ENCODE results near the gene BLVRA.
"Not testable (repeated sequence)": the region's sequence is repeated elsewhere in the genome, so short reads cannot be mapped to it uniquely, and the experiment has no call there.

DNA sequence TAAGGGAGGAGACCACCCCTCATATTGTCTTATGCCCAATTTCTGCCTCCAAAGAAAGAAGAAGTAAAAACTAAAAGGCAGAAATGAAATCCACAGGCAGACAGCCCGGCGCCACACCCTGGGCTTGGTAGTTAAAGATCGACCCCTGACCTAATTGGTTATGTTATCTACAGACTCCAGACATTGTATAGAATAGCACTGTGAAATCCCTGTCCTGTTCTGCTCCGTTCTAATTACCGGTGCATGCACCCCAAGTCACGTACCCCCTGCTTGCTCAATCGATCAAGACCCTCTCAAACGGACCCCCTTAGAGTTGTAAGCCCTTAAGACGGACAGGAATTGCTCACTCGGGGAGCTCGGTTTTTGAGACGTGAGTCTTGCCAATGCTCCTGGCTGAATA, 66.0 kb downstream of the BLVRA start:
- TF ChIP-seq, protein P1, sequence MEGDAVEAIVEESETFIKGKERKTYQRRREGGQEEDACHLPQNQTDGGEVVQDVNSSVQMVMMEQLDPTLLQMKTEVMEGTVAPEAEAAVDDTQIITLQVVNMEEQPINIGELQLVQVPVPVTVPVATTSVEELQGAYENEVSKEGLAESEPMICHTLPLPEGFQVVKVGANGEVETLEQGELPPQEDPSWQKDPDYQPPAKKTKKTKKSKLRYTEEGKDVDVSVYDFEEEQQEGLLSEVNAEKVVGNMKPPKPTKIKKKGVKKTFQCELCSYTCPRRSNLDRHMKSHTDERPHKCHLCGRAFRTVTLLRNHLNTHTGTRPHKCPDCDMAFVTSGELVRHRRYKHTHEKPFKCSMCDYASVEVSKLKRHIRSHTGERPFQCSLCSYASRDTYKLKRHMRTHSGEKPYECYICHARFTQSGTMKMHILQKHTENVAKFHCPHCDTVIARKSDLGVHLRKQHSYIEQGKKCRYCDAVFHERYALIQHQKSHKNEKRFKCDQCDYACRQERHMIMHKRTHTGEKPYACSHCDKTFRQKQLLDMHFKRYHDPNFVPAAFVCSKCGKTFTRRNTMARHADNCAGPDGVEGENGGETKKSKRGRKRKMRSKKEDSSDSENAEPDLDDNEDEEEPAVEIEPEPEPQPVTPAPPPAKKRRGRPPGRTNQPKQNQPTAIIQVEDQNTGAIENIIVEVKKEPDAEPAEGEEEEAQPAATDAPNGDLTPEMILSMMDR (IDR thresholded peaks at IDR 0.05; ENCODE audit: low read length): not testable (repeated sequence)
- not testable (repeated sequence) for TF ChIP-seq EZH2 (optimal IDR thresholded peaks at IDR 0.05; ENCODE audit: low read depth, low read length)
